ENCODE data around the gene THAP10.

THAP10 gene

GRCh38 chr15:70857562-70858285 is 34.5 kb downstream of the THAP10 start:
- Histone ChIP-seq H3K27ac (no peak overlapping the region), H3K27me3 (ENCODE audit: insufficient read depth, low read depth, severe bottlenecking) (no peaks in the 10 kb centered on the region), H3K4me3 (ENCODE audit: low read depth, low read length) (no peak overlapping the region), H3K36me3 (no peaks in the 10 kb centered on the region), H3K9me3 (ENCODE audit: severe bottlenecking) (no peaks in the 10 kb centered on the region)
- no peak for TF ChIP-seq CTCF (IDR thresholded peaks at IDR 0.05; ENCODE audit: low read depth, low read length)
- DNase-seq: no peak

GRCh38 chr15:70856884-70857561 is 35.2 kb downstream of the THAP10 start:
- no peak for DNase-seq
- Histone ChIP-seq H3K4me3 (ENCODE audit: low read depth, low read length) (no peak overlapping the region), H3K9me3 (ENCODE audit: severe bottlenecking) (no peaks in the 10 kb centered on the region), H3K27ac (no peak overlapping the region), H3K27me3 (ENCODE audit: insufficient read depth, low read depth, severe bottlenecking) (no peaks in the 10 kb centered on the region), H3K36me3 (no peaks in the 10 kb centered on the region)
- no peak for TF ChIP-seq CTCF (IDR thresholded peaks at IDR 0.05; ENCODE audit: low read depth, low read length)

GRCh38 chr15:70856177-70856883 is 35.9 kb downstream of the THAP10 start:
- no peak for DNase-seq
- no peak for TF ChIP-seq CTCF (IDR thresholded peaks at IDR 0.05; ENCODE audit: low read depth, low read length)
- H3K9me3 ChIP-seq (ENCODE audit: severe bottlenecking): no peaks in the 10 kb centered on the region
- no peak overlapping the region for H3K27ac ChIP-seq
- no peaks in the 10 kb centered on the region for H3K27me3 ChIP-seq (ENCODE audit: insufficient read depth, low read depth, severe bottlenecking)
- peaks cover 1% of the 10 kb centered on the region; the same call in 1 of the 2 replicates for H3K36me3 ChIP-seq
- H3K4me3 ChIP-seq (ENCODE audit: low read depth, low read length): no peak overlapping the region

GRCh38 chr15:70855764-70856163 is 36.5 kb downstream of the THAP10 start:
- DNase-seq: no peak
- no peak for TF ChIP-seq CTCF (IDR thresholded peaks at IDR 0.05; ENCODE audit: low read depth, low read length)
- H3K9me3 ChIP-seq (ENCODE audit: severe bottlenecking): no peaks in the 10 kb centered on the region
- no peak overlapping the region for H3K4me3 ChIP-seq (ENCODE audit: low read depth, low read length)
- no peaks in the 10 kb centered on the region for H3K27me3 ChIP-seq (ENCODE audit: insufficient read depth, low read depth, severe bottlenecking)
- peaks cover 2% of the 10 kb centered on the region; the same call in 1 of the 2 replicates for H3K36me3 ChIP-seq
- H3K27ac ChIP-seq: no peak overlapping the region

- DNase-seq: no peak
- no peak for TF ChIP-seq CTCF (IDR thresholded peaks at IDR 0.05; ENCODE audit: low read depth, low read length)
- Histone ChIP-seq H3K36me3 (peaks cover 2% of the 10 kb centered on the region; the same call in 1 of the 2 replicates), H3K27ac (no peak overlapping the region; the same call in 1 of the 2 replicates), H3K27me3 (ENCODE audit: insufficient read depth, low read depth, severe bottlenecking) (no peaks in the 10 kb centered on the region), H3K4me3 (ENCODE audit: low read depth, low read length) (peak overlapping the region; percentile 64), H3K9me3 (ENCODE audit: severe bottlenecking) (no peaks in the 10 kb centered on the region)
Measured at GRCh38 chr15:70854666-70854976, 37.6 kb downstream of the THAP10 start.

Data from WERI-Rb-1 (cell line).